Upper lobe of left lung (tissue), 4 donors: Measurements from ENCODE around the gene MEG3.

Source experiments
- CTCF ChIP-seq, 6 experiments: fragments of 450-650 bp in 4 of 6; fragments of 200-600 bp in 2 of 6; sonication (generic) in 2 of 6; IDR thresholded peaks; one replicate each; pipeline ENCODE4 v1.5.1; 2016 to 2019; ENCODE audit warnings: antibody characterized with exemption in 6 of 6
- EP300 ChIP-seq, 4 donors: sonication (generic); formaldehyde crosslinking; IDR thresholded peaks; one replicate each; pipeline ENCODE4 v1.5.1; 2017; ENCODE audit warnings: antibody characterized with exemption in 4 of 4, control low read depth in 2 of 4
- POLR2A ChIP-seq, 4 donors: fragments of 450-650 bp; IDR thresholded peaks; one replicate each; pipeline ENCODE4 v1.5.1; 2016 to 2017; ENCODE audit warnings: antibody characterized with exemption in 4 of 4, mild to moderate bottlenecking in 2 of 4
- POLR2AphosphoS5 ChIP-seq, 2 donors: sonication (generic); formaldehyde crosslinking; IDR thresholded peaks; one replicate each; pipeline ENCODE4 v1.5.1; 2017; ENCODE audit warnings: antibody characterized with exemption in 2 of 2

DNA sequence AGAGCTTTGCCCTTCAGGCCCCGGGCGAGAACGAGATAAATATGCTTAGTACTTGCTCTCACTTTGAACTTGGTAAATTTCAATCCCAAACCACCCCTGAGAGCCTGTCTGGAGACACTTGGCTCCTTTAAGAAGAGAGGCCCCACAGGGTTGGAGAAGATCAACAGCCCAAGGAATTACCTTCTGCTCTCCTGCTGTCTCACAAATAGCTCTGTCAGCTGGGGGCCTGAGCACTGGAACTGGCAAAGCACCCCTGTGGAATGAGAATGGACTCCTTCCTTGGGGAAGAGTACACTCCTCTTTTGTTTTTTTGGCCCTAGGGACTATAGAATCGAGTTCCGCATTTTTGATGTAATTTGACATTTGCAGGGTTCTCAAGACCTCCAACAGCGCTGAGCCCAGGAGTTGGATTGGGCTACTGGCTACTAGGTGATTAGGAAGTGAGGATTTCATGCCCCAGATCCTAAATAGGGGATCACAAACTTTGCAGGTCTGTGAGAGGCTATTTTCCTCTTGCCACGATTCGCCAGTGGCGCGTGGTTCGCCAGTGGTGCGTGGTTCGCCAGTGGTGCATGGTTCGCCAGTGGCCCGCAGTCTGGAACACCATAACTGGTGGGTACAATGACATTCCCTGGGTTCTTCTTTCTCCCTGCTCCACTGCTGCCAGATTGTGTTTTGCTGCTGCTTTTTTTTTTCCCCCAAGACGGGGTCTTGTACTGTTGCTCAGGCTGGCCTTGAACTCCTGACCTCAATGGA, 17.8 kb upstream of the MEG3 start:
- TF ChIP-seq POLR2AphosphoS5 (IDR thresholded peaks at IDR 0.05) (no peak), CTCF (IDR thresholded peaks at IDR 0.05) (no peak), EP300 (IDR thresholded peaks at IDR 0.05) (no peak), POLR2A (IDR thresholded peaks at IDR 0.05) (no peak)
